HEK293T (cell line): ENCODE data around the gene ATP8A1.
"Not testable (repeated sequence)": the region's sequence is repeated elsewhere in the genome, so short reads cannot be mapped to it uniquely, and the experiment has no call there.

ENCODE experiments used
- CTCF ChIA-PET: fragments of 350-600 bp; formaldehyde crosslinking; extraction: SDS; loops from one replicate; lab custom pipeline; 2021; ENCODE audit warnings: antibody characterized with exemption, inconsistent platforms; lab: Yijun Ruan, JAX
- POLR2A ChIA-PET: fragments of 350-600 bp; formaldehyde crosslinking; extraction: SDS; loops from one replicate; lab custom pipeline; 2020; ENCODE audit warnings: antibody characterized with exemption, inconsistent platforms; lab: Yijun Ruan, JAX
- DNase-seq: peaks from one replicate; pipeline ENCODE4 v3.0.0; 2012; ENCODE audit warnings: mixed read lengths; ENCODE audit errors: extremely low spot score
- ARNT ChIP-seq: fragments of 450-650 bp; IDR thresholded peaks from 2 replicates; pipeline ENCODE4 v1.6.1; 2017; ENCODE audit warnings: mild to moderate bottlenecking
- BHLHE40 ChIP-seq: fragments of 450-650 bp; IDR thresholded peaks from 2 replicates; pipeline ENCODE4 v1.6.1; 2016; ENCODE audit warnings: mild to moderate bottlenecking, moderate library complexity, borderline replicate concordance
- CTBP1 ChIP-seq: fragments of 450-650 bp; IDR thresholded peaks from 2 replicates; pipeline ENCODE4 v1.6.1; 2016; ENCODE audit warnings: borderline replicate concordance
- ELF4 ChIP-seq: fragments of 450-650 bp; IDR thresholded peaks from 2 replicates; pipeline ENCODE4 v1.6.1; 2017; ENCODE audit warnings: antibody characterized with exemption
- FOXA1 ChIP-seq: fragments of 450-650 bp; IDR thresholded peaks from 2 replicates; pipeline ENCODE4 v1.6.1; 2016; ENCODE audit warnings: mild to moderate bottlenecking
- FOXK2 ChIP-seq: fragments of 450-650 bp; IDR thresholded peaks from 2 replicates; pipeline ENCODE4 v1.6.1; 2016; ENCODE audit warnings: mild to moderate bottlenecking
- FOXM1 ChIP-seq: fragments of 450-650 bp; IDR thresholded peaks from 2 replicates; pipeline ENCODE4 v1.6.1; 2017; ENCODE audit warnings: mild to moderate bottlenecking, borderline replicate concordance
- HDGF ChIP-seq: fragments of 450-650 bp; IDR thresholded peaks from 2 replicates; pipeline ENCODE4 v1.6.1; 2017; ENCODE audit warnings: antibody characterized with exemption, borderline replicate concordance
- L3MBTL2 ChIP-seq: fragments of 450-650 bp; conservative IDR thresholded peaks from 2 replicates; pipeline ENCODE4 v1.6.1; 2016; ENCODE audit warnings: mild to moderate bottlenecking
- LEF1 ChIP-seq: fragments of 450-650 bp; IDR thresholded peaks from 2 replicates; pipeline ENCODE4 v1.6.1; 2017; ENCODE audit warnings: mild to moderate bottlenecking, borderline replicate concordance
- NFRKB ChIP-seq: fragments of 450-650 bp; IDR thresholded peaks from 2 replicates; pipeline ENCODE4 v1.6.1; 2016; ENCODE audit warnings: mild to moderate bottlenecking, moderate library complexity
- SP1 ChIP-seq: fragments of 450-650 bp; IDR thresholded peaks from 2 replicates; pipeline ENCODE4 v1.6.1; 2017
- SUZ12 ChIP-seq: fragments of 450-650 bp; IDR thresholded peaks from 2 replicates; pipeline ENCODE4 v1.6.1; 2016; ENCODE audit warnings: mild to moderate bottlenecking
- TARDBP ChIP-seq: fragments of 450-650 bp; IDR thresholded peaks from 2 replicates; pipeline ENCODE4 v1.6.1; 2016
- ZNF384 ChIP-seq: fragments of 450-650 bp; IDR thresholded peaks from 2 replicates; pipeline ENCODE4 v1.6.1; 2016
- TF ChIP-seq, protein P1 (sequence below): fragments of 450-650 bp; IDR thresholded peaks from 2 replicates; pipeline ENCODE4 v1.6.1; 2016

Gene ATP8A1

DNA sequence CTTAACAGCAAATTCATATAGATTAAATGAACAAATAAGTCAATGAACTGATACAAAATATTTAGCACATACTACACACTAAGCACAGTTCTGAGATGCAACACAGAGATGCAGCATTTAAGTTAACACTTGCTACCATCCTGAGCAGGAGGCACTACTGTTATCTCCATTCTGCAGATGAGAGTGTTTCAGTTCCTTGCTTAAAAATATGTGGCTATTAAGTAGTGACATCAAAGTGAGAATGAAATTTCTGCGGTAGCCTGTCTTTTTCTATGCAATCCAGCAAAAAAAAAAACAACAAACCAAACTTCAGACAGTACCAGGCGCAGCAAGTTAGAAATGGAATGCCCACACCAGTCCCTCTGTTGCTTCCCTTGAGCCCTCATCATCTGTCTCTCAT, 168.8 kb downstream of the ATP8A1 start:
- ChIA-PET POLR2A (no interaction called here), CTCF (no interaction called here)
- TF ChIP-seq FOXM1 (no peak), ARNT (no peak), TARDBP (no peak), FOXA1 (no peak), SUZ12 (no peak), SP1 (no peak), HDGF (no peak)
- no peak for DNase-seq

DNA sequence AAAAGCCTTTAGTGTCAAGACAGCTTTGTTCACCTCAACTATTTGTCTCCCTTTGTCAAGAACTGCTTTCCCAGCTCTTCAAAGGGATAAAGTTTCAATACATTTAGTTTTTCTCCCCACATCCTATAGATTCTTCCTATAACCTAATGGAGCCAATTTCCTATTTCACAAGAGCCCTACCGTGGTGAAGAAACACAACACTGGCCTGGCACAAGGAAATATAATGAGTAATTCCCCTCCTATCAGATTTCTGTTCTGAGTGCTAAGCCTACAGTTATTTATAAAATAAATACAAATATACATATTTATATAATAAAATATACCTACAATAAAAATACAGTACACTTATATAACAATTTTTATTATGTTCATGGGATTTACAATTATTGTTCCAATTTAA, 169.7 kb downstream of the ATP8A1 start:
- no peak for DNase-seq
- TF ChIP-seq FOXA1, result no peak
- POLR2A ChIA-PET, result no interaction called here
- CTCF ChIA-PET, result no interaction called here

DNA sequence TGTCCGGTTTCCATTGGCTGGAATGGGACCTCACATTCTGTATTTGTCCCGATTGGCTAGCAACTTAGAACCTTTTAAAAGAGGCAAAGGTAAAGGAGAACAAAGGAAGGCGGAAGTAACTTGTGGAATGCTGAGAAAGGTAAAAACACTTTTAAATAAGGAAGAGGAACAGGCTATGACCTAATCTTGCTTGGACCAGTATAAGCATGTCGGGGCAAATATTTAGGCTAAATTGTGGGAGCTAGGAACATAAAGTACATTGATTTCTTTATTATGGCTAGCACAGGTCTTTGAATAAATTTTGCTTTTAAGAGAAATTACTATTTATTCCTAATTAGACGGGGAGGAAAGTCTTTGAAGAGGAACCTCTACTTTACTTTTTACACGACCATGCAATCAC, 170.7 kb downstream of the ATP8A1 start:
- DNase-seq, POLR2A ChIA-PET, CTCF ChIA-PET: not testable (repeated sequence)

DNA sequence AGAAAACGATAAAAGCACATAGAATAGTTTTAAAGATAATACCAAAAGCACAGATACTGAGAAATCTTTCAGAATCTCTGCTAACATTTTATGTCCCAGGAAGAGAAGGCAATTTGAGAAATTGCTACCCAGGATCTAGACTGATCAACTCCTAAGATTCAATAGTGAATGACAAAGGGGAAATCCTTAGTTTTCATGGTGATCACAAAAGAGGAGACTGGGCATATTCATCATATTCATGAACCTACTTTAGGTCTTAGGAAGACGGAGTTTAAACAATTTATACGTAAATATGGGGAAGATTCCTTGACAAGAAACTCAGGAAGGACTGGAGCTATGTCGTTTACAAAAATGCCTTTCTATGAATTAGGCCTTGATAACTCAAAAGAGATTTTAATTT, 172.3 kb downstream of the ATP8A1 start:
- POLR2A ChIA-PET, result no interaction called here
- CTCF ChIA-PET, result no interaction called here
- no peak for DNase-seq
- TF ChIP-seq CTBP1 (no peak), ZNF384 (no peak), NFRKB (no peak), FOXM1 (no peak), TARDBP (no peak), L3MBTL2 (no peak), LEF1 (no peak), SUZ12 (no peak)

DNA sequence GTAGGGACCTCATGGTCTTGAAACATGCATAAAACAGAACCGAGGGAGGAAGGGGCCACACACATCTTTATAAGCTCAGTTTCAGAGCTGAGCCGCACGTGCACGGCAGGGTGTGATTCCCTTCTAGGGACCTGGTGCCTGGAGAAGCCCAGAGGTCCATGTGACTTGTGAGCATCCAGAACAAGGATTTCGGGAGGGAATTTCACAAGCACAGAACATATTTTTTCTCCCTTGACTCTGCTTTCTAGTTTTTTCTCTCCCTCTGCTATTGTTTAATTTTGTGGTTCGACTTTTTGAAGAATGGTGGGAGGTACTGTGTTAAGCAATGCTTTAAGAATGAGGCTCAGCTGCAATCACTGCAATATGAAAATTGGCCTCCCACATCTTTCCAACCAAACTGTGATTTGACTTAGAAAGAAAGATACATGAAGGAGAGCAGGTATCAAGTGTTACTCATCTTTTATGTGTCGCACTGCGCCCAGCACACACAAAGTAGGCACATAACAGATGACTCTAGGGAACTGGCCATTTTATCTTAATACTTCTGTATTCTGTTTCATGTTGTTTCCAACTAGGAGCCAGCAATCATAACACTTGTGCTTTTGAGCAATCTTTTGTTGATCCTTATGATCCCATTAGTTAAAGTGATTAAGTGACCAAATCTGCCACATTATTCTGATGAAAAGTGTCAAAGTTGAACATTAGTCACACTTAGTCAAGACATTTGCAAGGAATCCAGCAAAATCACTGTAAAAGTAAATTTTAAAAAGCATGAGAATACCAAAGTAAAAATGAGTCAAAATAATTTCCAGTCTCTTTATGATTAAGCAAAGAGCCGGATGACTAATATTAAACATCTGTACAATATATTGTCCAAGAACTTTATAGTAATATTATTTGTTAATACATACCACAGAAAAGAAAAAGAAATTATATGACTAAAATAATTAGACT, 173.2 kb downstream of the ATP8A1 start:
- ChIA-PET POLR2A (no interaction called here), CTCF (no interaction called here)
- TF ChIP-seq FOXK2 (no peak), NFRKB (no peak), CTBP1 (no peak), FOXA1 (no peak), BHLHE40 (no peak), L3MBTL2 (no peak)
- TF ChIP-seq, protein P1, sequence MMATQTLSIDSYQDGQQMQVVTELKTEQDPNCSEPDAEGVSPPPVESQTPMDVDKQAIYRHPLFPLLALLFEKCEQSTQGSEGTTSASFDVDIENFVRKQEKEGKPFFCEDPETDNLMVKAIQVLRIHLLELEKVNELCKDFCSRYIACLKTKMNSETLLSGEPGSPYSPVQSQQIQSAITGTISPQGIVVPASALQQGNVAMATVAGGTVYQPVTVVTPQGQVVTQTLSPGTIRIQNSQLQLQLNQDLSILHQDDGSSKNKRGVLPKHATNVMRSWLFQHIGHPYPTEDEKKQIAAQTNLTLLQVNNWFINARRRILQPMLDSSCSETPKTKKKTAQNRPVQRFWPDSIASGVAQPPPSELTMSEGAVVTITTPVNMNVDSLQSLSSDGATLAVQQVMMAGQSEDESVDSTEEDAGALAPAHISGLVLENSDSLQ, result no peak
- DNase-seq, result no peak

DNA sequence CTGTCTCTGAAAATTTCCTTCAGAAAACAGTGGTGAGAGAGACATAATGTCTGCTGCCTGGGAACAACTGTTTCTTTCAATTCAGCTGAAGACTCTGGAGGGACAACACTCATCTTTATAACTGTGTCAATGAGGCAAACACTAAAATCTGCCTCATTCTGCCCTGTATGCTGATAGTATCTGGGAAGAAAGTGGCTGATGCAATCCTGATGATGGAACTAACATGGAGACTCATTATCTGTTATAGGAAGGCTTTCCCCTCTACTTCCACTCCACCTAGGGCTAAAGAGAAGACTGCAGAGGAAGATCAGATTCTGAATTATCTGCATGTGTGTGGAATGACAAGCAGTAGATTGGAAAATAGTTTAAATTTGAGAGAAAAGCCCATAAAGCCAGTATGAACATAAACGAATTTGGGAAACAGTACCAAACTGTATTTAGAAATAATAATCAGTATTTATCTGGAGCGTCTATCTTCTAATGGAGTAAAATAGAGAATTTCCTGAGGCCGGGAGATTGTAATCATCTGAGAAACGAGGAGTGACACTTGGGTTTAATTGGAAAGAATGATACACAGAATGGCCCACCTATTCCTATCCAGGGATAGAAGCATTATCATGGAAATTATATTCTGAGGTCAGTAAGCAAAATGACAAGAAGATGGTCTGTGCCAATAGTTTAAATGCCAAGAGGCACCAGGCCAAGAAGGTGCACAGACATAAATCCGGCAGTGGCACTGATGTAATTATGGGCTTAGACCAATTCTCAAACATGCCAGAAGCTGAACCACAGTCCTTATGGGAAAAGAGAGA, 174.2 kb downstream of the ATP8A1 start:
- CTCF ChIA-PET, result no interaction called here
- DNase-seq, result no peak

DNA sequence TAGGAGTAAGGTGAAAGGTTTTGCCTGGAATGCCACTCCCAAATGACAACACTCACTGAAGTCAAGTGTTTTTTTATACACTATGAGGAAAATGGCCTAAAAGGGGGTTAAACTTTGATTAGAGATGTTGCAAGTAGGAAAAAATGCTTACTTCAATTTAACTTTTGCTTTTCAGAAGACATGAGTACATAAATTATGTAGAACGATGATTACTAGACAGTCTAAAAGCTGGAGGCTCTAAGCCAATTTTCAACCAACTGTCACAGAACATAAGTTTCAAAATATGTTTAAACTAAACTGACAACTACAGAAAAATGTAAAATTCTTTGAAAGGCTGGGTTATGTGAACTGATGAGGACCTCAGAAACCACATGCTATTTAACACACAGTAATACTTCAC, 176.2 kb downstream of the ATP8A1 start:
- POLR2A ChIA-PET, result no interaction called here
- CTCF ChIA-PET, result no interaction called here
- DNase-seq, result no peak
- TF ChIP-seq LEF1, result no peak

More for the DNA sequence above, 174.2 kb downstream of the ATP8A1 start:
- POLR2A ChIA-PET, result no interaction called here
- TF ChIP-seq CTBP1, result no peak
- TF ChIP-seq TARDBP, result no peak
- no peak for TF ChIP-seq FOXK2
- TF ChIP-seq ZNF384, result no peak
- TF ChIP-seq BHLHE40, result no peak

DNA sequence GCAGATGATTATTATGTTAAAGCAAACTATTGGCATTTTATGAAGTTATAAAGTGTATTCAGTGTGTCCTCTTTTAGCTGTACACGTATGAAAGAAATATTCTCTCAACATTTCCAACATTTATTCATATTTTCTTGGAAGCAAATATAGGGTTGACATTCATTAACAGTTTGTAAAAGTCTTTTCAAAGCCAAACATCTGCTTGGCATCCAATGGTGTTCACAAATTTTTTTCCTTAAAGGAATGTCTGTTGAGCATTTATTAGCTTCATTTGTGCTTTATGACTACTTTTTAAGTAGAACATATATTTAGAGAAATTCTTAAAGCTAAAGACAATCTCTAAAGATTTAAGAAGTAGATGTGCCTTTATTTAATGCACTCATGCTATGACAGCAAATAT, 176.6 kb downstream of the ATP8A1 start:
- CTCF ChIA-PET, result no interaction called here
- no peak for DNase-seq
- POLR2A ChIA-PET, result no interaction called here
- no peak for TF ChIP-seq L3MBTL2
- no peak for TF ChIP-seq NFRKB
- TF ChIP-seq FOXK2, result no peak
- no peak for TF ChIP-seq SP1
- TF ChIP-seq LEF1, result no peak
- no peak for TF ChIP-seq ZNF384
- no peak for TF ChIP-seq FOXA1
- no peak for TF ChIP-seq ARNT
- no peak for TF ChIP-seq FOXM1
- TF ChIP-seq BHLHE40, result no peak
- no peak for TF ChIP-seq CTBP1
- TF ChIP-seq, protein P1, result no peak
- TF ChIP-seq HDGF, result no peak
- no peak for TF ChIP-seq SUZ12
- TF ChIP-seq TARDBP, result no peak
- no peak for TF ChIP-seq ELF4
